ENCODE results near the gene COA5.
"Not testable (repeated sequence)": the region's sequence is repeated elsewhere in the genome, so short reads cannot be mapped to it uniquely, and the experiment has no call there.

The COA5 gene

GRCh38 chr2:98605076-98605475 lies 3.2 kb downstream of the COA5 start:
- no peak for TF ChIP-seq CTCF (IDR thresholded peaks at IDR 0.05; ENCODE audit: extremely low read depth, missing control alignments)
- no peak for DNase-seq (ENCODE audit: low spot score)

- no peak for DNase-seq (ENCODE audit: low spot score)
- TF ChIP-seq CTCF (IDR thresholded peaks at IDR 0.05; ENCODE audit: extremely low read depth, missing control alignments), result no peak
These were observed 3.8 kb downstream of the COA5 start for GRCh38 chr2:98604547-98604946.

GRCh38 chr2:98601532-98602132 lies 6.7 kb downstream of the COA5 start:
- peak; percentile 54 for TF ChIP-seq CTCF (IDR thresholded peaks at IDR 0.05; ENCODE audit: extremely low read depth, missing control alignments)
- DNase-seq (ENCODE audit: low spot score), result peak; percentile 56

- no peak for TF ChIP-seq CTCF (IDR thresholded peaks at IDR 0.05; ENCODE audit: extremely low read depth, missing control alignments)
- DNase-seq (ENCODE audit: low spot score), result no peak
These were observed 9.4 kb downstream of the COA5 start for GRCh38 chr2:98598781-98599428.

DNA sequence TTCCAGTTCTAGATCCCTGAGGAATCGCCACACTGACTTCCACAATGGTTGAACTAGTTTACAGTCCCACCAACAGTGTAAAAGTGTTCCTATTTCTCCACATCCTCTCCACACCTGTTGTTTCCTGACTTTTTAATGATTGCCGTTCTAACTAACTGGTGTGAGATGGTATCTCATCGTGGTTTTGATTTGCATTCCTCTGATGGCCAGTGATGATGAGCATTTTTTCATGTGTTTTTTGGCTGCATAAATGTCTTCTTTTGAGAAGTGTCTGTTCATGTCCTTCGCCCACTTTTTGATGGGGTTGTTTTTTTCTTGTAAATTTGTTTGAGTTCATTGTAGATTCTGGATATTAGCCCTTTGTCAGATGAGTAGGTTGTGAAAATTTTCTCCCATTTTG lies 13.6 kb downstream of the COA5 start:
- not testable (repeated sequence) for DNase-seq (ENCODE audit: low spot score)

DNA sequence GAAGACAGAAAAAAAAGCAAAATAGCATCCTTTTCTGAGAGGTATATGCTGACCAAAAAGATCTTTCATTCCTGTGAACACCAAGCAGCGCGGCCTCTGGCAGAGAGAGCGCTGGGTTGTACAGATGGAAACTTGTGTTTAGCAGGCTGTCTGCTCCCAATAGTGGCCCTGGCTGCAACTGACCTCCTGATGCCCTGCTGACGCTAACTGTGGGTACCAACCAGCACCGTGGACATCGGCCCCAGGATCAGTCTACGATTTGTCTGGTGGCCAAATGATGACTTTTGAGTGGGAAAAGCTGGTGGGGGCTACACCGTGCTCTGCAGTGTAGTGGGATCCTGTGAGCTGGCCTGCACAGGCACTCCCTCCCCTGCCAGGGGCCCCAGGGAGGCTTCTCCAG lies 15.7 kb downstream of the COA5 start:
- no peak for TF ChIP-seq CTCF (IDR thresholded peaks at IDR 0.05; ENCODE audit: extremely low read depth, missing control alignments)
- no peak for DNase-seq (ENCODE audit: low spot score)

DNA sequence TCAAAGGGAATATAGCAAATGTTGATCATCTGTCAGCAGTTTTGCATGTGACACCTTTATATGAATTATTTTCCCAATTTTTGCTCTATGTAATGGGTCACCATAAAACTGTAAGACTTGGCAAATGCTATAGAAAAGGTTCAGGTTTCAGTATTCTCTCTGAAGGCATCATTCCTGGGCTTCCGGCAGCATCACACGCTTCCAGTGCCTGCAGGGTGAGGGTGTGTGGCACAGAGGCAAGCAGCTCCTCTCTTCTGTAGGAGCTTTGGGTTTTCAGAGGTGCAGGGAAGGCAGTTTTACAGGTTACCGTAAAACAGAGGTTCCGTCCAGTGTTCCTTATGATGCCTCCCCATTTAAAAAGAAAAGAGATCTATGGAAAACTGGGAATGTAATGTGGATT lies 18.8 kb downstream of the COA5 start:
- no peak for DNase-seq (ENCODE audit: low spot score)
- TF ChIP-seq CTCF (IDR thresholded peaks at IDR 0.05; ENCODE audit: extremely low read depth, missing control alignments), result no peak

DNA sequence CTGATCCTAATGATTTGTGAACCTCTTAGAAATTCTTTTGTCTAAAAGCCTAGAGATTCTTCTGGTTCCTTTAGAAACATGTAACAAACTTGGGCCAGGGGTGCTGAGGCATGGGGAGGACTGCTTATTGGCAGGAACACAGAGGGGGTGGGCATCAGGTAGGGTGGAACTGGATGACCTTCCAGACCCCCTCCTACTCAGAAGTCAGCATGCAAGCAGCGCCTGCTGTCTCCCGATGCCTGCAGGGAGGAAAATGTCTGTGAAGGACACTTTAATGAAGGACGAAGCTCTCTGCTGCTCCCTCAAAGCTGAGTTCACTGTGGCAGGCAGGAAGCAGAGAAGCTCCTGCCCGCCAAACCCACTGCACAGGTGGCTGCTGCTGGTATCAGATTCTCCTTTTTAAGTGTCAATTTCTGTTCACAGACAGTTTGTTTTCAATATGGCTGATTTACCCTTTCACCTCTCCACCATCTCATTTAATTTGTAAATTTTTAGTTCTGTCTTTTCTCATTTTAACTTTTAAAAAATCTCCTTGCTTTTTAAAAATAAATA lies 19.4 kb downstream of the COA5 start:
- no peak for DNase-seq (ENCODE audit: low spot score)
- TF ChIP-seq CTCF (IDR thresholded peaks at IDR 0.05; ENCODE audit: extremely low read depth, missing control alignments), result no peak
